ENCODE measurements around the gene RPL37A. TPM values are rescaled to one million over a fixed set of nuclear protein-coding genes. Genes with fewer than 3 reads are reported as not detected.
A peak's percentile ranks its signal among the peaks of the same experiment; 100 is the strongest.

RPL37A gene
- polyA plus RNA-seq (2013, experiment 1 of 2; ENCODE audit: insufficient read length): 2,553 TPM
- polyA plus RNA-seq (2013, experiment 2 of 2; ENCODE audit: insufficient read length): 2,392 TPM

GRCh38 chr2:216498379-216499352 lies at the start of gene RPL37A:
TSS of gene RPL37A (plus strand) at chr2:216498844. CDS start at chr2:216498875, 31 bp downstream.
- DNase-seq: peak; percentile 97

- no peak for DNase-seq
Measured at GRCh38 chr2:216450346-216450745, 48.3 kb upstream of the RPL37A start.

DNA sequence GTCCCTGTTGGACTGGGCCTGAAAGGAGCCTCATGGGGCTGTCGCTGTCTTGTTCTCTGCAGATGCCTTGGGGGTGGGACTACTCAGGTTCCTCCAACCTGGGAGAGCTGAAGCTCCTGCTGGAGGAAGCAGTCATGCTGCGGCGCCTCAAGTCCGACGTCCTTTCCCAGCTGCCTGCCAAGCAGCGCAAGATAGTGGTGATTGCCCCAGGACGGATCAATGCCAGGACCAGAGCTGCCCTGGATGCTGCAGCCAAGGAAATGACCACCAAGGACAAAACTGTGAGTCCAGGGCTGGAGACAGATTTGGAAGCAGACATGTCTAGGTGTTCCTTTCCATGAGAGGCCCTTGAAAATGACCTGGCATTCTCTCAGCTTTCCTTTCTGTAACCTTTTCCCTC lies 47.9 kb upstream of the RPL37A start:
- no peak for DNase-seq

DNA sequence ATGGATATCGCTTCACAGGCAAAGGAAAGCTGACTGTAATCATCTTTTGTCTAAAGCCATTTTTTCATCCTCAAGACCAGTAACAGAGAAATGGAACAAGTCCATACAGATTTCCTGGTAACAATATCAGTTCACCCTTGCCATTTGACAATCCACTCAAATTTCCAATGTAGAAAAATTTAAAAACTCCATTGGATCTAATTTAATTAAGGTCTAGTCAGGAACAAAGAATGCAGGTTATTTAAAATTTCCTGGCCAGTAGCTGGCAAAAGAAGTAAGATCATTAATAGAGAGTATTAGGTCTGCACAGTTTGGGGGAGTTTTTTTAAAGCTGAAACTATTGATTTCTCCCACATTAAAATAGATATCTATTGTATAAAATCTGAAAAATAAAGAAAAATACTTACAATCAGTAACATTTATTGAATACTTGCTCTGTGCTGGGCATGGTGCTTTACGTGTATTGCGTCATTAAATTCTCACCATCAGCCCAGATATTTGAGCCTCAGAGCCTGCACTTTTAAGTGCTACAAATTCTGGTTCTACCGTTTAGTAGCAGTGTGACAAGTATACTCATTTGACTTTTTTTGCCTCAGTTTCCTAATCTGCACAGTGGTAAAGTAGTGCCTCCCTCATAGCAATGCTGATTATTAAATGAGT lies 44.6 kb upstream of the RPL37A start:
- no peak for DNase-seq

- no peak for DNase-seq
Measured at GRCh38 chr2:216463148-216463547, 35.5 kb upstream of the RPL37A start.

DNA sequence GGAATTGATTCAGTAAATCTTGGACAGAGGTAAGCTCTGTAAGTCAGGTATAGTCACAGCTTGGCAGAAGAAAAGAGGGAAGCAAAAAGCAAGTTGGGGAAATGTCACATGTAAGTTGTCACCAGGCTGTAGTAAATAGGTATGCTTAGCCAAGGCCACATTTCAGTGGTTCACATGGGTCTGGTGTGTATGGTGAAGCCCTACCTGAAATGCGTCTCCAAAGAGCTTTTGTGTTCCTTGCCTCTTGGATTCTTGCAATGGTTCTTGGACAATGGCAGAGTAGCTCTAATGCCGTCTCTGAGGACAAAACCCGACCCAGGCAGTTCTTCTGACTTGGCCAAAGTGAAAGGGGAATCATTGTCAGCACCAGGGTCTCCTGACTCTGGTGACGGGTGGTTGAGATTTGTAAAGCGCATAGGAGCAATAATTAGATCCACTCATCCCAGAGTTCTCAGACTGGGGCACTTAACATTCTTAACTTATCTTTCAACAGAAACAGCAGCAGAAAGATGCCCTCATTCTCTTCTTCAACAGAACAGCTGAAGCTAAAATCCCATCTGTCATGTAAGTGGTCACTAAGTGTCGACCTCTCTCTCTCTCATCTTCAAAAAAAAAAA lies 34.4 kb upstream of the RPL37A start:
- DNase-seq: no peak

DNA sequence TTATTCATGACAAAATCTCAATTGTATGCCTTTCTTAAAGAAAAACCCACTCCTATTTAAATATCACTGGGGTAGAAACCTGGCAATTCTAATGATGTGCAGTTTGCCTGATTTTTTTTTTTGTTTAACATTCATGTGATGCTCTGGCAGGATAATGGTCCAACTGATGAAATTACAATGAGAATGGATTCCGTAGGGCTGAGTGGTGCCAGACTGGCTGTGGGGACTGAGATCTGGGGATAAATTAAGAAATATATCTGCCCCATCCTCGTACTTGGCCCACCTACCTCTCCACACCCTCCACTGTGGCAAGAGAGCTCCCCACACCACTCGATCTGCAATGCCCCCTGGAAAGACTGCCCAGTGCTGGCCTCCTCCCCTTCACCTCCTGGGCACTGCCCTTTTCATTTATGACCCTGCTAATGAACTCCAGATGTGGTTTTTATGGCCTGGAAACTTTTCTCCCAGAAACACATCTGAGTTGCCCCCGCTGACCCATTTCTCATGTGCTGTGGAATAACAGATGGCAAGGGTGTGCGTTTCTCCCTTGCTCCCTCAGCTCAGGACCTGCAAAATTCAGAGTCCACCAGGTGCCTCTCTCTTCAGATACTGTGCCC lies 33.0 kb upstream of the RPL37A start:
- DNase-seq: no peak

- no peak for DNase-seq
Measured at GRCh38 chr2:216467845-216468244, 30.8 kb upstream of the RPL37A start.

DNA sequence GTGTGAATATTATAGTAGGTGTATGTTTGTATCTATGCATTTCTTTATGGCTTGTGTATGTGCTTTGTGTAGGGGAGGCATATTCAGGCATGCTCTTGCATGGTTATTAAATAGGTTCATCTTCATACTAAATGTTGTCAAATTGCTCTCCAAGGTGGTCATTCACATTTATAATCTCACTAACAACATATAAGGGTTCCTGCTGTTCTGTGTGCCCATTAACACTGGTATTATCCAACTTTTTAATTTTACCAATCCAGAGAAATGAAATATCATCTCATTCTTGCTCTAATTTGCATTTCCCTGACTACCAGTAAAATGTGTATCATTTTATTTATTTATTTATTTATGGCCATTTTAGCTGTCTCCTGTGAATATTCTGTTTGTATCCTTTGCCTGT lies 29.0 kb upstream of the RPL37A start:
- no peak for DNase-seq

GRCh38 chr2:216473187-216473586 lies 25.5 kb upstream of the RPL37A start:
- no peak for DNase-seq

DNA sequence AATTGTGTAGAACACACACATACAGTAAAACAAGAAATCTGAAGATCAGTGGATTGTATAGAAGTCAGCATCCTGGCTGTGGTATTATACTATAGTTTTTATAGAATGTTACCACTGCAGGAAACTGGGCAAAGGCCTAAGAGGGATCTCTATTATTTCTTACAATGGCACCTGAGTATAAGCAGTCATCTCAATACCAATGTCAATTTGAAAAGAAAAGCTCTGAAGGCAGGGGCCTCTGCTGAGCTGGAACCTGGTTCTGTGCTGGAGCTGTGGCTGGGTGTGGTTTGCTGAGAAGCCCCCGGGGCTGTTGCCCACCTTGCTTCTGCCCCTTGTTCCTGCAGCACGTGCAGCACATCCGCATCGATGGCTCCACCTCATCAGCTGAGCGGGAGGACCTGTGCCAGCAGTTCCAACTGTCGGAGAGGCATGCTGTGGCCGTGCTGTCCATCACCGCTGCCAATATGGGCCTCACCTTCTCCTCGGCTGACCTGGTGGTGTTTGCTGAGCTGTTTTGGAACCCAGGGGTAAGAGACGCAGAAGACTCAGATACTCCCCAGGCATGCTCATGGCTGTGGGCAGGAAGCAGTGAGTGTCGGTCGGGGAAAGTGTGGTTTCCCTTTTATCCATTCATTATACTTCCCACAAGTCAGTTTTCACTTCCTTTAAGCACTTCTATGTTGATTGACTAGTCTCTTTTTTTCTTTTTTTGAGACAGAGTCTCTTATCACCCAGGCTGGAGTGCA lies 23.5 kb upstream of the RPL37A start:
- DNase-seq: no peak

DNA sequence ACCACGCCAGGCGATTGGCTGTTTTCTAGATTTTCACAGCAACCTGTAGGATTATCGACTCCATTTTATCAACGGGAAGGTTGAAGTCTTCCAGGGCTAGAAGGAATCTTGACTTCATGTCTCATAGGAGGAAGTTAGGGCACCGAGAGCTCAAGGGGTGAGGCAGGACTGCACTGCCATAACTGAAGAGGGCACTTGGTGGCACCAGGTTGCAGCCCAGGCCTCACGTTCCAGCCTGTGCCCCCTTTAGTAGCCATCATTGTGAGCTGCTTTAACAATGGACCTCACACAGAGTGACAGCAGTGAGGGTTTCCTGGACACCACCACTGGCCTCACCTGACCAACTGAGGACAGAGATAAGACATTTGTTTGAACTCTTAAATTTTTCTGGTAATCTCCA lies 22.9 kb upstream of the RPL37A start:
- DNase-seq: no peak

DNA sequence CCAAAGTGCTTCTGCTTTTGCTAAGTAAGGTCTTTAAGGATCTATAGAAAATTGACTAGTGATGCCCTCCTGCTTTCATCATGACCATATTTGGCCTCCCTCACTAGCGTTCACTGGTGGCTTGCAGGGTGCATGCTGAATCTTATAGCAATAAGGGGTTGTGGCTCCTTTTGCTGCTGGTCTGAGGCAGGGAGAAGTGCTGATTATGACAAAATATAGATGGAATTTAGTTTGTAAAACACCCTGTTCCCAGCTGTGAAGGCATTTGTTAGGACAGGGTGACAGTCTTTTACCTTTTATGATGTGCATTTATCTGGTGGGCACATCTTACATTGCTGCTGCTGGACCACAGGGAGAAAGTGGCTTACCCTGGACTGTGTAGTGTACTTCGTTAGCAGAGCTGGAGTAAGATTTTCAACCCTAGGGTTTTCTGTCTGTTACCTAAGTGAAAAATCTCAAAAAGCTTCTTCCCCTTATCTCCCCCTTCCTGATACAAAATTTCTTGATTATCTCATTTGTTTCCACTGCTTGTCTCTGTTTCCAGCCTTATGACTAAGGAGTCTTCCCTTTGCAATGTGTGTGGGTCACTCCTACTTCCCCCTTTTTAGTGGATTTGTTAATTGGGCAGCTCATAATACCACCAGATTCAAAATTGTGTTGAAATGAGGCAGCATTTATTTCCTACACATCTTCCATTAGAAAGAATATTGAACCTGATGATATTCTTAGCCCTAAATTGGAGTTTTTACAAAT lies 21.2 kb upstream of the RPL37A start:
- DNase-seq: no peak

GRCh38 chr2:216478151-216478550 lies 20.5 kb upstream of the RPL37A start:
- DNase-seq: peak; percentile 42

DNA sequence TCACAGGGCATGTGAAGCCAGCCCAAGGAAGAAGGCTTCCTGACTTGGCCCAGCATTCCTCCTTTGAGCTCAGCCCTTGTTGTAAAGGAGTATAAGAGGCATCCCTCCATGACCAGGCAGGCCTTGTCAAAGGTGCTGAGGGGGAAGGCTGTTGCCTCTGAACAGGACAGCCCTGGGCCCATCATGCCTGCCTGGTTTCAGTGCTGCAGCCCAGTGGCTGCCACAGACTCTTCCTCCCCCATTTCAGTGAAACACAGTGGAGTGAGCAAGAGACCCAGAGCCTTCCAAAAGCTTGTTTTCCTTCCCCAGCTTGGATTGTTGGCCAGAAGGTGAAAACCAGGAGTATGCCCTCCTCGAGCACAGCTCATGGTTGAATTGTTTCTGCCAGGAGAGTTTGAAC lies 19.9 kb upstream of the RPL37A start:
- no peak for DNase-seq

GRCh38 chr2:216480221-216480620 lies 18.4 kb upstream of the RPL37A start:
- DNase-seq: no peak

- no peak for DNase-seq
Measured at GRCh38 chr2:216482640-216483039, 16.0 kb upstream of the RPL37A start.

DNA sequence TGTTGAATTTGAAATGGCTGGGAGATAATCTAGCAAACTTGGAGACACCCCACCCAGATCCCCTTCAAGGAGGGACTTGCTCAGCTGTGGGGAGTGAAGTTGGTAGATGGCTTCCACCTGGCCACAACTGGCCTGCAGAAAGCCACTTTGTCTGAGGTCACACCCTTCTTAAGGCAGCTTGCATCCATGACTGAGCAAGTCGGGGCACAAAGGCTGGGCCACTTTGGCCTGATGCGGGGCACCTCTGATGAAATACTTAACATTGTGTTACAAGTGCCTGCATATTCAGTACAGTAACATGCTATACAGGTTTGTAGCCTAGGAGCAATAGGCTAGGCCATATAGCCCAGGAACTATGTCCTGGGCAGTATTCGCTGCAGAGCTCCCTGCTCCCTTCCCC lies 13.4 kb upstream of the RPL37A start:
- DNase-seq: no peak

DNA sequence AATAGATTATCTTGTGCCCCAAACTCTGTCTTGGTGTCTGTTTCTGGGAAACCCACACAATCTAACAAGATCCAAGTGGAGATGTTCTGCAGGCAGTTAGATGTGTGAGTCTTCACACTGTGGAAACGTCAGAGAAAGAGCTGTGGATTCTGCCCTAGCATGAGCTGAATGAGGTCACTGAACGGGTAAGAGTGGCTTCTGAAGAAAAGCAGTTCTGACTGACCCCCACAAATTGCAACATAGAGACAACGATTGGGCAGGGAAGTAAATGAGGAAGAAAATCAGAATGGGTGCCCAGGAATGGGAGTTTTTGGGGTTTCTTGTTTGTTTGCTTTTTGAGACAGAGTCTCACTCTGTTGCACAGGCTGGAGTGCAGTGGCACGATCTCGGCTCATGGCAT lies 12.9 kb upstream of the RPL37A start:
- DNase-seq: no peak

- DNase-seq: no peak
Measured at GRCh38 chr2:216486271-216486670, 12.4 kb upstream of the RPL37A start.

GRCh38 chr2:216486708-216487107 lies 11.9 kb upstream of the RPL37A start:
- DNase-seq: no peak
